Adrenal gland (tissue), 12 donors: ENCODE measurements around the gene PLGRKT. TPM values are rescaled to one million over a fixed set of nuclear protein-coding genes. Genes with fewer than 3 reads are reported as not detected.
"Not testable (repeated sequence)": the region's sequence is repeated elsewhere in the genome, so short reads cannot be mapped to it uniquely, and the experiment has no call there.

ENCODE experiments used
- DNase-seq, 7 donors: peaks; one replicate each; pipeline ENCODE4 v3.0.0-alpha.2; 2019 to 2020
- H3K27ac ChIP-seq, 5 donors: fragments of 200-600 bp; sonication (generic) in 4 of 5; 1 replicate in 3 of 5; 2 replicates in 2 of 5; pipeline versions ENCODE4 v1.5.1 to v1.8.0; 2016 to 2020; ENCODE audit warnings: mild to moderate bottlenecking in 1 of 5
- H3K27me3 ChIP-seq: fragments of 200-600 bp; 2 replicates; pipeline ENCODE4 v1.8.0; 2021
- H3K36me3 ChIP-seq, 2 donors: fragments of 200-600 bp; replicated peaks in 1 of 2; 1 replicate in 1 of 2; 2 replicates in 1 of 2; pipeline versions ENCODE4 v1.5.1 to v1.8.0; 2018 to 2022
- H3K4me1 ChIP-seq, 2 donors: fragments of 200-600 bp; replicated peaks in 1 of 2; 1 replicate in 1 of 2; 2 replicates in 1 of 2; pipeline versions ENCODE4 v1.5.1 to v1.8.0; 2018 to 2021
- H3K4me3 ChIP-seq, 4 donors: fragments of 200-600 bp; sonication (generic) in 3 of 4; one replicate each; pipeline ENCODE4 v1.5.1; 2016 to 2018
- H3K9me3 ChIP-seq, 3 donors: fragments of 200-600 bp; sonication (generic) in 1 of 3; replicated peaks in 1 of 3; 1 replicate in 2 of 3; 2 replicates in 1 of 3; pipeline versions ENCODE4 v1.5.1 to v1.8.0; 2016 to 2021
- POLR2A ChIP-seq, 2 donors: fragments of 450-650 bp; IDR thresholded peaks; one replicate each; pipeline ENCODE4 v1.6.1; 2017; ENCODE audit warnings: antibody characterized with exemption in 2 of 2, mild to moderate bottlenecking in 2 of 2, moderate library complexity in 1 of 2
- WGBS, 4 donors: extraction: QIAGEN DNeasy Blood & Tissue Kit in 2 of 4; methylation state at CpG; one replicate each; pipeline versions ENCODE4 v1.1.5 to v1.1.7; 2013 to 2017; 5-methylcytosine and 5-hydroxymethylcytosine counted together
- intact Hi-C, 2 donors: fragments of 100-400 bp; cut with DNase I; formaldehyde crosslinking; loops; one replicate each; pipeline versions ENCODE4 v1.14.1 to v1.15.0; 2022 to 2023
- polyA plus RNA-seq, 3 donors: library from polyadenylated mRNA; stranded (reverse); fragments of 200-250 nt in 2 of 3; fragments of 350-450 nt in 1 of 3; fragmentation: Illumina TruSeq in 1 of 3; extraction: RNeasy Lipid Tissue Mini Kit (QIAGEN cat#74804) in 1 of 3; gene quantifications; one replicate each; pipeline ENCODE4 v1.2.3, GENCODE V29; 2013 to 2014
- total RNA-seq, 9 donors: library from RNA; depleted of rRNA in 4 of 9; stranded (reverse); fragments of >200 nt in 4 of 9; fragments of 120-200 nt in 1 of 9; fragmentation: NEBNext Ultra II Directional in 1 of 9; extraction: Animal tissue kit (Norgen Biotek cat#: 25700) in 1 of 9; gene quantifications; one replicate each; pipeline versions ENCODE4 v1.1.0 to v1.2.4, GENCODE V29; 2013 to 2023
- TF ChIP-seq, protein P1 (sequence below), 6 experiments: fragments of 450-650 bp in 4 of 6; fragments of 200-600 bp in 2 of 6; sonication (generic) in 1 of 6; IDR thresholded peaks; 1 replicate in 5 of 6; 2 replicates in 1 of 6; pipeline versions ENCODE4 v1.5.1 to v1.8.0; 2016 to 2021; ENCODE audit warnings: antibody characterized with exemption in 6 of 6, mild to moderate bottlenecking in 2 of 6, moderate library complexity in 1 of 6
- donor health status: healthy with polysubstance abuse.
- donor health status: Bipolar disorder and iron deficiency.
- donor health status: DM: yes; HTN: yes; CAD: no.
- donor health status: DM: no; HTN: no; CAD: no.
- donor health status: DM: no; HTN: no; CAD: no.
- donor health status: DM: yes; HTN: yes; CAD: no.

PLGRKT gene
- total and polyA plus RNA-seq, 12 donors, result 7.2 to 32.0 (median 20.7) TPM

DNA sequence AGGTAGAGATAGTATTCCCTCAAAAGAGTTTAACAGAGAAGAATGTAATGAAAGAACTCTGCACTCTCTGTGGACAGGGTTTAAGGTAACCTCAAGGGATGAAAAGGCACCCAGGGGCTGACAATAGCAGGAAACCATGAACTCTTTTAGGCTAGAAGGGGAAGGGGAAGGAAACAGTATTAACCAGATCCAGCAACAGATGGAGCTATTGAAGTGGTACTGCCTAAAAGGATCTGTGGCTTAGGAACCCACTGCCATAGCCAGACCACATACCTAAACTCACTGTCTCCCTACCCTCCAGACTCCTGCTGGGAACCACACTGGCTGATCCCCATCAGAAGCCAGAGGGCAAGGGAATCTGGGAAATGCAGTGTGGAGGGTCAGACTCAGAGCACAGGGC, 35.5 kb downstream of the PLGRKT start:
- no peaks in the 10 kb centered on the region for H3K36me3 ChIP-seq
- H3K27me3 ChIP-seq, result no peaks in the 10 kb centered on the region
- TF ChIP-seq POLR2A (IDR thresholded peaks at IDR 0.05), result no peak
- TF ChIP-seq, protein P1, sequence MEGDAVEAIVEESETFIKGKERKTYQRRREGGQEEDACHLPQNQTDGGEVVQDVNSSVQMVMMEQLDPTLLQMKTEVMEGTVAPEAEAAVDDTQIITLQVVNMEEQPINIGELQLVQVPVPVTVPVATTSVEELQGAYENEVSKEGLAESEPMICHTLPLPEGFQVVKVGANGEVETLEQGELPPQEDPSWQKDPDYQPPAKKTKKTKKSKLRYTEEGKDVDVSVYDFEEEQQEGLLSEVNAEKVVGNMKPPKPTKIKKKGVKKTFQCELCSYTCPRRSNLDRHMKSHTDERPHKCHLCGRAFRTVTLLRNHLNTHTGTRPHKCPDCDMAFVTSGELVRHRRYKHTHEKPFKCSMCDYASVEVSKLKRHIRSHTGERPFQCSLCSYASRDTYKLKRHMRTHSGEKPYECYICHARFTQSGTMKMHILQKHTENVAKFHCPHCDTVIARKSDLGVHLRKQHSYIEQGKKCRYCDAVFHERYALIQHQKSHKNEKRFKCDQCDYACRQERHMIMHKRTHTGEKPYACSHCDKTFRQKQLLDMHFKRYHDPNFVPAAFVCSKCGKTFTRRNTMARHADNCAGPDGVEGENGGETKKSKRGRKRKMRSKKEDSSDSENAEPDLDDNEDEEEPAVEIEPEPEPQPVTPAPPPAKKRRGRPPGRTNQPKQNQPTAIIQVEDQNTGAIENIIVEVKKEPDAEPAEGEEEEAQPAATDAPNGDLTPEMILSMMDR (IDR thresholded peaks at IDR 0.05), result no peak
- H3K9me3 ChIP-seq, result peaks cover 0 to 5% (median 0%) of the 10 kb centered on the region in 3 donors
- no peaks in the 10 kb centered on the region for H3K4me1 ChIP-seq
- no peak overlapping the region for H3K4me3 ChIP-seq
- H3K27ac ChIP-seq, result no peak overlapping the region
- intact Hi-C loops, result no loop called here
- no peak for DNase-seq

DNA sequence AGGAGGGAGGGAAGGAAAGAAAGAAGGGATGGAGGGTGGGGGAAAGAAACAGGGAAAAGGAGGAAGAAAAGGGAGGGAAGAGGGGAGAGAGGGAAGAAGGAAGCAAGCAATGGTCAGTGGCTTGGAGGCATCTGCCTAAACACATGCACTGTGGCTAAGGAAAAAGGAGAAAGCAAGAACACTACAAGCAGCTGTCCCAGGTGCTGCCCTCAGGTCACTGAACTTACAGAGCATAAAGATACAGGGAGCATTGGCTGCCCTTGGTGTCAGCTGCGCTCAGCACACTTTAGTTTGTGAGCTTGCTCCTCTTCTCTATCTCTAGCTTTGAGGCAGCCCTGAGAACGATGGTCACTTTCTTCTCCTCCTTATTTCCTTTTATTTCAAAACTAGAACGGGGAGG, 40.2 kb downstream of the PLGRKT start:
- intact Hi-C loops, H3K9me3 ChIP-seq, DNase-seq, H3K27ac ChIP-seq, H3K27me3 ChIP-seq, H3K4me3 ChIP-seq, H3K4me1 ChIP-seq, H3K36me3 ChIP-seq: not testable (repeated sequence)
- WGBS, 4 donors, result 84 to 96% (median 89%) methylated on average over 3 of the region's 3 CpGs

DNA sequence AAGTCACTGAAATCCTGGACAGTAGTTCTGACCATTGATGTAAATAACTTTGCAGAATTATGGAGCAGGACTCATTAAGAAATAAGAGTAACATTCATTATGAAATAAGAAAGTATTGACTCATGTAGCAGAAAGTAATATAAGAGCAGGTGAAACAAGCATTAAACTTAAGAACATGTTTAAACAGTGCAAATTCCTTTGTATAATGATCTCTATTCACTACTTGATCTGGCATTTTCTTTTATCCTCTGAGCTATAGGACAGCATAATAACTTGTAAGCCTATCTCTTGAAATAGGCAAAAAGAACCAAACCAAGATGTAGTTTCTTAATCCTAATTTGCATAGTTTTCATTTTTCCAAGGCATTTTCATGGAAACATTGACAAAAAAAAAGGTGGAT, 42.3 kb downstream of the PLGRKT start:
- DNase-seq, result no peak
- no peaks in the 10 kb centered on the region for H3K4me1 ChIP-seq
- intact Hi-C loops, result no loop called here
- no peaks in the 10 kb centered on the region for H3K9me3 ChIP-seq
- H3K27me3 ChIP-seq, result no peaks in the 10 kb centered on the region
- no peak overlapping the region for H3K4me3 ChIP-seq
- no peak overlapping the region for H3K27ac ChIP-seq
- TF ChIP-seq, protein P1 (IDR thresholded peaks at IDR 0.05), result no peak
- TF ChIP-seq POLR2A (IDR thresholded peaks at IDR 0.05), result no peak
- H3K36me3 ChIP-seq, result no peaks in the 10 kb centered on the region

DNA sequence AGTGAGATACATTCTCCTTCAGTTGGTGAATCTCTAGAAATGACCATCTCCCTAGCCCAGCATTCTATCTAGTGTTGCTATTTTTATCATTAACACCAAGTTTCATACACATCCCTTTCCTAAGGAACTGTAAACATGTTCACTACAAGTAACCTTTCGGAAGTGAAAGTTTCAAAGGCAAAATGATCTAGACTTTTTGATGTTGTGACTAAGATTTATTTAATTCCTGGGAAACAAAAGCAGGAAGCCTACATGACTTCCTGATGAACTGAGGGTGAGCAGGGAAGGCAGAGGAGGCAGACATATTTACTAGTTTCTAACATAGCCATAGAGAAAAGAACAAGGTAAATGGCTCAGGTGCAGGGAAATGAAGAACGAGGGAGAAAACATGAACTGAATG, 43.7 kb downstream of the PLGRKT start:
- intact Hi-C loops, H3K27me3 ChIP-seq, H3K36me3 ChIP-seq, H3K9me3 ChIP-seq, DNase-seq, H3K4me1 ChIP-seq, H3K4me3 ChIP-seq, H3K27ac ChIP-seq: not testable (repeated sequence)
- WGBS, 4 donors, result 78 to 89% (median 79%) methylated on average over 2 of the region's 2 CpGs

DNA sequence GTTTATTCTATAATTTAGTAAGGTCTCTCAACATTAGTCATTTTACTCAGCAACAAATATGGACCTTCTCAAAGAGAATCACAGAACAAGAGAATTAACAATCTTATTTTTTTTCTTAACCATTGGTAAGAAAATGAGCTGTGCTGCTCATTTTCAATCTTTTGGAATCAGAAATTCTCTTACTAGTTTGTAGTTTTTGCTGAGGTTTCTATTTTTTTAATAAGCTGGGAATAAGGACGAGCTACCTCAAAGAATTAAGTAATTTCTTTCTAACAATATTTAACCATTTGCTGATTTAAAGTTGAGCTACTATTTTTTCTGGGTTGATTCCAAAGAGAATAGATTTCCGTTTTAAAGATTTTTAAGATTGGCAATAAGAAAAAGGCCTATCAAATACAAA, 44.2 kb downstream of the PLGRKT start:
- DNase-seq, result no peak
- intact Hi-C loops, result no loop called here

DNA sequence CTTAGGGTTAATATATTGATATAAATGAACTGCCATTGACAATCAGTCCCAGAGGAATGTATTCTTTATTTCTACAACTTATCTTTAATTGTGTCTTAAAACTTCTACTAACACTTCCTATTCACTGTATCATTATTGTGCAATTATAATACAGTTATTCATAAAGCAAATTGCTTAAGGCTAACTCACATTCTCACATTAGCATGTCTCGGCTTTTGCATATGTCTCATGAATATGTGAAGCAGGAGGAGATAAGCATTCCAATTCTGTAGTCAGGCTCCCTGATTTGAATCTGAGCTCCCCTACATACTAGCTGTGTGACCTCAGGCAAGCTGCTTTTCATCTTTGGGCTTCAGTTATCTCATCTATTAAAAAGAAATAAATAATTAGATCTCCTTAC, 45.4 kb downstream of the PLGRKT start:
- Histone ChIP-seq H3K4me1 (no peaks in the 10 kb centered on the region), H3K36me3 (no peaks in the 10 kb centered on the region), H3K27me3 (no peaks in the 10 kb centered on the region), H3K27ac (no peak overlapping the region), H3K9me3 (no peaks in the 10 kb centered on the region), H3K4me3 (no peak overlapping the region)
- TF ChIP-seq, protein P1 (IDR thresholded peaks at IDR 0.05), result no peak
- TF ChIP-seq POLR2A (IDR thresholded peaks at IDR 0.05), result no peak
- intact Hi-C loops, result no loop called here
- WGBS, 4 donors, result 91 to 97% (median 94%) methylated on average over 1 of the region's 1 CpG
- DNase-seq, result no peak

More for the DNA sequence above, 44.2 kb downstream of the PLGRKT start:
- H3K4me1 ChIP-seq, result no peaks in the 10 kb centered on the region
- WGBS, 4 donors, result 85 to 88% (median 88%) methylated on average over 2 of the region's 2 CpGs
- no peak for TF ChIP-seq POLR2A (IDR thresholded peaks at IDR 0.05)
- H3K27ac ChIP-seq, result no peak overlapping the region
- H3K9me3 ChIP-seq, result no peaks in the 10 kb centered on the region
- H3K36me3 ChIP-seq, result no peaks in the 10 kb centered on the region
- H3K4me3 ChIP-seq, result no peak overlapping the region
- no peaks in the 10 kb centered on the region for H3K27me3 ChIP-seq
